Measurements from ENCODE around the gene TK2.

- TF ChIP-seq CSDC2 (CRISPR knock-in tag; IDR thresholded peaks at IDR 0.05): no peak
- TF ChIP-seq, protein P1, sequence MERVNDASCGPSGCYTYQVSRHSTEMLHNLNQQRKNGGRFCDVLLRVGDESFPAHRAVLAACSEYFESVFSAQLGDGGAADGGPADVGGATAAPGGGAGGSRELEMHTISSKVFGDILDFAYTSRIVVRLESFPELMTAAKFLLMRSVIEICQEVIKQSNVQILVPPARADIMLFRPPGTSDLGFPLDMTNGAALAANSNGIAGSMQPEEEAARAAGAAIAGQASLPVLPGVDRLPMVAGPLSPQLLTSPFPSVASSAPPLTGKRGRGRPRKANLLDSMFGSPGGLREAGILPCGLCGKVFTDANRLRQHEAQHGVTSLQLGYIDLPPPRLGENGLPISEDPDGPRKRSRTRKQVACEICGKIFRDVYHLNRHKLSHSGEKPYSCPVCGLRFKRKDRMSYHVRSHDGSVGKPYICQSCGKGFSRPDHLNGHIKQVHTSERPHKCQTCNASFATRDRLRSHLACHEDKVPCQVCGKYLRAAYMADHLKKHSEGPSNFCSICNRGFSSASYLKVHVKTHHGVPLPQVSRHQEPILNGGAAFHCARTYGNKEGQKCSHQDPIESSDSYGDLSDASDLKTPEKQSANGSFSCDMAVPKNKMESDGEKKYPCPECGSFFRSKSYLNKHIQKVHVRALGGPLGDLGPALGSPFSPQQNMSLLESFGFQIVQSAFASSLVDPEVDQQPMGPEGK (CRISPR knock-in tag; IDR thresholded peaks at IDR 0.05; ENCODE audit: borderline replicate concordance): no peak
These were observed 26.4 kb upstream of the TK2 start for GRCh38 chr16:66576296-66576695.

Data from SK-N-SH treated with all-trans-retinoic acid at 6 μM for 48 hours (cell line).